Upper lobe of left lung (tissue), 6 donors: ENCODE data around the gene HOMER1. TPM values are rescaled to one million over a fixed set of nuclear protein-coding genes. Genes with fewer than 3 reads are reported as not detected.
"Not testable (repeated sequence)": the region's sequence is repeated elsewhere in the genome, so short reads cannot be mapped to it uniquely, and the experiment has no call there.

Experiments used
- ATAC-seq, 2 donors: fragments of 200-7000 bp; cut with Tn5 transposase; one replicate each; pipeline ENCODE4 v1.9.1; 2022; ENCODE audit warnings: mild to moderate bottlenecking in 2 of 2, moderate library complexity in 2 of 2; ENCODE audit not compliant: low FRiP score in 2 of 2
- DNase-seq, 2 donors: peaks; one replicate each; pipeline ENCODE4 v3.0.0-alpha.2; 2019 to 2020
- H3K27ac ChIP-seq, 4 donors: fragments of 200-600 bp; sonication (generic); one replicate each; pipeline ENCODE4 v1.5.1; 2016 to 2019
- H3K27me3 ChIP-seq, 4 donors: fragments of 200-600 bp; sonication (generic); one replicate each; pipeline ENCODE4 v1.5.1; 2017 to 2019
- H3K36me3 ChIP-seq, 4 donors: fragments of 200-600 bp; sonication (generic); one replicate each; pipeline ENCODE4 v1.5.1; 2016 to 2019
- H3K4me1 ChIP-seq, 4 donors: fragments of 200-600 bp; sonication (generic); one replicate each; pipeline ENCODE4 v1.5.1; 2018 to 2019
- H3K4me3 ChIP-seq, 4 donors: fragments of 200-600 bp; sonication (generic); one replicate each; pipeline ENCODE4 v1.5.1; 2017 to 2019; ENCODE audit warnings: mild to moderate bottlenecking in 2 of 4, moderate library complexity in 1 of 4
- H3K9me3 ChIP-seq, 4 donors: fragments of 200-600 bp; sonication (generic); one replicate each; pipeline ENCODE4 v1.5.1; 2018 to 2019
- EP300 ChIP-seq, 4 donors: sonication (generic); formaldehyde crosslinking; IDR thresholded peaks; one replicate each; pipeline ENCODE4 v1.5.1; 2017; ENCODE audit warnings: antibody characterized with exemption in 4 of 4, control low read depth in 2 of 4
- POLR2A ChIP-seq, 4 donors: fragments of 450-650 bp; IDR thresholded peaks; one replicate each; pipeline ENCODE4 v1.5.1; 2016 to 2017; ENCODE audit warnings: antibody characterized with exemption in 4 of 4, mild to moderate bottlenecking in 2 of 4
- POLR2AphosphoS5 ChIP-seq, 2 donors: sonication (generic); formaldehyde crosslinking; IDR thresholded peaks; one replicate each; pipeline ENCODE4 v1.5.1; 2017; ENCODE audit warnings: antibody characterized with exemption in 2 of 2
- WGBS, 2 donors: methylation state at CpG; one replicate each; pipeline ENCODE4 v1.1.5; 2017 to 2018; 5-methylcytosine and 5-hydroxymethylcytosine counted together
- total RNA-seq, 6 donors: library from RNA; depleted of rRNA in 4 of 6; stranded (reverse); fragments of >200 nt in 4 of 6; gene quantifications; one replicate each; pipeline versions ENCODE4 v1.1.0 to v1.2.1, GENCODE V29; 2016 to 2021
- TF ChIP-seq, protein P1 (sequence below), 6 experiments: fragments of 450-650 bp in 4 of 6; fragments of 200-600 bp in 2 of 6; sonication (generic) in 2 of 6; IDR thresholded peaks; one replicate each; pipeline ENCODE4 v1.5.1; 2016 to 2019; ENCODE audit warnings: antibody characterized with exemption in 6 of 6
- donor health status: DM: no; HTN: no; CAD: no; lungs with moderate emphysema.
- donor health status: DM: no; HTN: yes; CAD: no; lungs with severe emphysema.

The HOMER1 gene
- total RNA-seq, 6 donors from 2014 or later: 5.2 to 22.0 (median 9.7) TPM

DNA sequence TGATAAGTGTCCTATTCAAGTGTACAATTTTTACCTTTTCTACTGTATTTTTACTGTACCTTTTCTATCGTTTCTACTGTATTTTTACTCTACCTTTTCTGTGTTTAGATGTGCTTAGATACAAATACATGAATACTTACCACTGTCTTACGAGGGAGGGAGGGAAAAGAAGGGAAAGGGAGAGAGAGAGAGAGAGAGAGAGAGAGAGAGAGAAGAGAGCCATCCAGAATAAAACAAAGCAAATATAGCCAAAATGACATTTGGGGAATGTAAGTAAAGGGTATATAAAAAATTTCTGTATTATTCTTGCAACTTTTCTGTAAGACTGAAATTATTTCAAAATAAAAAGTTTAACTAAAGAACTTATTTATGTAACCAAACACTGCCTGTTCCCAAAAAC is 121.2 kb downstream of the HOMER1 start:
- Histone ChIP-seq H3K4me3 (no peak overlapping the region), H3K36me3 (no peaks in the 10 kb centered on the region), H3K27me3 (no peaks in the 10 kb centered on the region), H3K9me3 (no peaks in the 10 kb centered on the region), H3K4me1 (no peaks in the 10 kb centered on the region), H3K27ac (no peak overlapping the region)
- TF ChIP-seq, protein P1, sequence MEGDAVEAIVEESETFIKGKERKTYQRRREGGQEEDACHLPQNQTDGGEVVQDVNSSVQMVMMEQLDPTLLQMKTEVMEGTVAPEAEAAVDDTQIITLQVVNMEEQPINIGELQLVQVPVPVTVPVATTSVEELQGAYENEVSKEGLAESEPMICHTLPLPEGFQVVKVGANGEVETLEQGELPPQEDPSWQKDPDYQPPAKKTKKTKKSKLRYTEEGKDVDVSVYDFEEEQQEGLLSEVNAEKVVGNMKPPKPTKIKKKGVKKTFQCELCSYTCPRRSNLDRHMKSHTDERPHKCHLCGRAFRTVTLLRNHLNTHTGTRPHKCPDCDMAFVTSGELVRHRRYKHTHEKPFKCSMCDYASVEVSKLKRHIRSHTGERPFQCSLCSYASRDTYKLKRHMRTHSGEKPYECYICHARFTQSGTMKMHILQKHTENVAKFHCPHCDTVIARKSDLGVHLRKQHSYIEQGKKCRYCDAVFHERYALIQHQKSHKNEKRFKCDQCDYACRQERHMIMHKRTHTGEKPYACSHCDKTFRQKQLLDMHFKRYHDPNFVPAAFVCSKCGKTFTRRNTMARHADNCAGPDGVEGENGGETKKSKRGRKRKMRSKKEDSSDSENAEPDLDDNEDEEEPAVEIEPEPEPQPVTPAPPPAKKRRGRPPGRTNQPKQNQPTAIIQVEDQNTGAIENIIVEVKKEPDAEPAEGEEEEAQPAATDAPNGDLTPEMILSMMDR (IDR thresholded peaks at IDR 0.05): no peak
- TF ChIP-seq POLR2A (IDR thresholded peaks at IDR 0.05): no peak
- WGBS, 2 donors: 79 to 83% methylated on average over 2 of the region's 2 CpGs
- DNase-seq (no peak), ATAC-seq (no peak)

DNA sequence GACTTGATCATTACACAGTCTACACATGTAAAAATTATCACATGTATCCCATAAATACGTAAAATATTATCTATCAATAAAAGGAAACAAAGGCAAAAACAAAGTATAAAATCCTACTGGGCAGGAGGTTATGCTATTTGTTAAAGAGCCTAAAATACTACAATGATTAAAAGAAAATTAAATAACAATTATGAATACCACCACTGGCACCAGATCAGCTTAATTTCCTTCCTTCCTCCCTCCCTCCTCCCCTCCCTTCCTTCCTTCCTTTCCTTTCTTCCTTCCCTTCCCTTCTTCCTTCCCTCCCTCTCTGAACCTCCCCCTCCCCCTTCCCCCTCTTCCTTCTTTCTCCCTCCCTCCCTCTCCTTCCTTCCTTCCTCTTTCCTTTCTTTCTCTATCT is 127.3 kb downstream of the HOMER1 start:
- 95 to 96% methylated on average over 1 of the region's 1 CpG for WGBS, 2 donors
- H3K36me3 ChIP-seq: no peaks in the 10 kb centered on the region
- ATAC-seq: no peak

DNA sequence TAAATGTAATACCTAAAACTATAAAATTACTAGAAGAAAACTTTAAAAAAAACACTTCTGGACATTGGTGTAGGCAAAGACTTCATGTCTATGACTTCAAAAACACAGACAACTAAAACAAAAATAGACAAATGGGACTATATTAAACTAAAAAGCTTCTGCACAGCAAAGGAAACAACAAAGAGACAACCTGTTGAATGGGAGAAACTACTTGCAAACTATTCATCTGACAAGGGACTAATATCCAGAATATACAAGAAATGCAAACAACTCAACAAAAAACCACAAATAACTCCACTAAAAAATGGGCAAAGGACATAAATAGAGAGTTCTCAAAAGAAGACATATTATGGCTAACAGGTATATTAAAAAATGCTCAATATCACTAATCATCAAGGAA is 128.8 kb downstream of the HOMER1 start:
- not testable (repeated sequence) for H3K4me1 ChIP-seq, H3K27ac ChIP-seq, H3K4me3 ChIP-seq, H3K27me3 ChIP-seq, H3K36me3 ChIP-seq, DNase-seq, ATAC-seq
- H3K9me3 ChIP-seq: peaks cover 0 to 20% (median 13%) of the 10 kb centered on the region in 4 donors

More for the DNA sequence above, 127.3 kb downstream of the HOMER1 start:
- DNase-seq: no peak
- Histone ChIP-seq H3K9me3 (peaks cover 0 to 9% (median 7%) of the 10 kb centered on the region in 4 donors), H3K4me1 (no peaks in the 10 kb centered on the region), H3K4me3 (no peak overlapping the region), H3K27ac (no peak overlapping the region), H3K27me3 (no peaks in the 10 kb centered on the region)
- TF ChIP-seq POLR2A (IDR thresholded peaks at IDR 0.05): no peak

DNA sequence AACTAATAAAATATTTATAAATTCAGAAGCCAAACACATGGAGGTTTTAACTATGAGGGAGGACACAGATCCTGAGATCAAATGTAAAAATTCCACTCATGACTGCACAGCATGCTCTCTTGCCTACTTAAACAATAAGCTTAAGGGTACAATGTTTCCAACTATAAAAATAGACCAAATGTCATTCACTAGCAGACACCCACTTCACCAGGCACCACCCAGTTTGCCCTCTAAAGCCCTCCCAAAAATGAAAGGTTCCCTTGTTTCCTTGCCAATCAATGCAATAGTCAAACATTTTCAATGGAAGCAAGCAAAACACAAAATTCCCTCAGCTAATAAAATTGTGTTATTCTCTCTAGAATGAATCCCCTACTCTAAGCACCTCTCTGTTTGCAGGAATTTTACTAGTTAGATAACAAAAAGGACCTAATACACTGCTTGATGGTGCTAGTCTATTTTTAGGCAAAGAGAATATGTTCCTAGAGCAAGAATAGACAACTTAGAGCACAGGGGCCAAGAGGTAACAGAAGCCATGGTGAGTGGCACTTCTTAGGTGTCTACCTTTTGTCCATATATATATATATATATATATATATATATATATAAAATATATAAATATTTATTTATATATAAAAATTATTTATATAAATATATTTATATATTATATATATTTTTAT is 135.3 kb downstream of the HOMER1 start:
- Histone ChIP-seq H3K4me1 (no peaks in the 10 kb centered on the region), H3K4me3 (no peak overlapping the region), H3K9me3 (peaks cover 0 to 20% (median 13%) of the 10 kb centered on the region in 4 donors), H3K27ac (no peak overlapping the region), H3K27me3 (no peaks in the 10 kb centered on the region), H3K36me3 (no peaks in the 10 kb centered on the region)
- ATAC-seq: no peak
- TF ChIP-seq EP300 (IDR thresholded peaks at IDR 0.05) (no peak), POLR2AphosphoS5 (IDR thresholded peaks at IDR 0.05) (no peak), POLR2A (IDR thresholded peaks at IDR 0.05) (no peak)
- TF ChIP-seq, protein P1 (IDR thresholded peaks at IDR 0.05): no peak
- no peak for DNase-seq

DNA sequence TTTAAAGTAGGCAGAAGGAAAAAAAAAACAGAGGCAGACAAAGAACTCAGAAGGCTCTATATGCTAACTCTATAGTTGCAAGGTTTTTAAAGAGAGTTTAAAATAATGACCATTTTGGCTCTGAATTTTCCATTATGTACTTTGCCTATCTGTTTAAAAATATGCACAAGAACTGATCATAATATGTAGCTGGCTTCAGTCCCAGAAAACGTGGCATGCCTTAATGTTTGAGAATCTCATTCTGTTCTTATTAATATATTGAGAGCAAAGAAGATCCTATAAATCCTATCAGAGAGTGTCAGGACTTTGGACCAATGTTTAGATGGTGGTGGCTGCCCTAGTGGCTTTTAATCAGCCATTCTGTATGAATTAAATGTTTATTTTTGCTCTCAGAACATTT is 156.5 kb downstream of the HOMER1 start:
- Histone ChIP-seq H3K27me3 (no peaks in the 10 kb centered on the region), H3K36me3 (no peaks in the 10 kb centered on the region), H3K4me3 (no peak overlapping the region), H3K4me1 (no peaks in the 10 kb centered on the region), H3K9me3 (no peaks in the 10 kb centered on the region), H3K27ac (no peak overlapping the region)
- DNase-seq (no peak), ATAC-seq (no peak)
- TF ChIP-seq POLR2AphosphoS5 (IDR thresholded peaks at IDR 0.05): no peak
- no peak for TF ChIP-seq POLR2A (IDR thresholded peaks at IDR 0.05)
- TF ChIP-seq EP300 (IDR thresholded peaks at IDR 0.05): no peak
- TF ChIP-seq, protein P1 (IDR thresholded peaks at IDR 0.05): no peak
- 17 to 27% methylated on average over 1 of the region's 1 CpG for WGBS, 2 donors

DNA sequence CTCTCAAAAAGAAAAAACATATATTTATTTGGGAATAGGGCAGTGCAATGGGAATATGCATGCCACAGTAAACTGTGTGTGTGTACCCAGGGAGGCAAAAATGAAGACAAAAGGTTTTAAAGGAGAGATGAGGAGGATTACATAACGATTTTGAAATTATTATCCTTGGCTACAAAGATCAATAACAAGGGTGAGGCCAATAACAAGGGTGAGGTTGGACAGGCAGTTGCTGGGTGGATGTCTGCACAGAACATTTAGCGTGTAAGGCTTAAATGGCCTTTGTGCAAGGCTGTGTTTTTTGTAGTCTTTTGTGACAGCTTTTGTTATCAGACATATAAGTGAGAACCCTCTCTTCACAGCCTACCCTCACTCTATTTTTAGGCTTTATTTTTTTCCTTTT is 164.1 kb downstream of the HOMER1 start:
- Histone ChIP-seq H3K4me3 (no peak overlapping the region), H3K27me3 (no peaks in the 10 kb centered on the region), H3K27ac (no peak overlapping the region), H3K4me1 (no peaks in the 10 kb centered on the region), H3K9me3 (no peaks in the 10 kb centered on the region), H3K36me3 (no peaks in the 10 kb centered on the region)
- ATAC-seq: no peak
- no peak for TF ChIP-seq POLR2AphosphoS5 (IDR thresholded peaks at IDR 0.05)
- no peak for TF ChIP-seq POLR2A (IDR thresholded peaks at IDR 0.05)
- no peak for TF ChIP-seq EP300 (IDR thresholded peaks at IDR 0.05)
- TF ChIP-seq, protein P1 (IDR thresholded peaks at IDR 0.05): no peak
- no peak for DNase-seq
- WGBS, 2 donors: 75 to 83% methylated on average over 2 of the region's 2 CpGs
